Stimulated activated naive B cell treated with anti-CD40 and anti-IgM and Interleukin-4, amounts not matched to agents 10 μg/mL and 1 μg/mL and 100 μg/mL, for 72 hours (primary cell): ENCODE measurements around the gene KRTAP10-7.
"Not testable (repeated sequence)": the region's sequence is repeated elsewhere in the genome, so short reads cannot be mapped to it uniquely, and the experiment has no call there.

Experiments used
- ATAC-seq, 2 donors: fragments of 150-1000 bp; cut with Tn5 transposase; replicated peaks; 2 replicates each; pipeline ENCODE4 v1.10.0; 2021; ENCODE audit warnings: moderate library complexity in 1 of 2
- DNase-seq: peaks from one replicate; pipeline ENCODE4 v3.0.0; 2021
- H3K27ac Mint-ChIP-seq: one replicate; pipeline ENCODE4 v1.8.0; 2022; ENCODE audit warnings: mild to moderate bottlenecking, mixed read lengths
- H3K27me3 Mint-ChIP-seq, 2 donors: one replicate each; pipeline ENCODE4 v1.8.0; 2022; ENCODE audit warnings: mixed read lengths in 2 of 2
- H3K36me3 Mint-ChIP-seq, 2 donors: one replicate each; pipeline ENCODE4 v1.8.0; 2022; ENCODE audit warnings: mixed read lengths in 2 of 2, mild to moderate bottlenecking in 1 of 2
- H3K4me1 Mint-ChIP-seq, 2 donors: one replicate each; pipeline ENCODE4 v1.8.0; 2022; ENCODE audit warnings: mixed read lengths in 2 of 2, mild to moderate bottlenecking in 1 of 2
- H3K4me3 Mint-ChIP-seq, 2 donors: one replicate each; pipeline ENCODE4 v1.8.0; 2022; ENCODE audit warnings: mild to moderate bottlenecking in 2 of 2, mixed read lengths in 2 of 2, moderate library complexity in 1 of 2
- H3K9me3 Mint-ChIP-seq, 2 donors: one replicate each; pipeline ENCODE4 v1.8.0; 2022; ENCODE audit warnings: mixed read lengths in 2 of 2, mild to moderate bottlenecking in 1 of 2

KRTAP10-7 gene

DNA sequence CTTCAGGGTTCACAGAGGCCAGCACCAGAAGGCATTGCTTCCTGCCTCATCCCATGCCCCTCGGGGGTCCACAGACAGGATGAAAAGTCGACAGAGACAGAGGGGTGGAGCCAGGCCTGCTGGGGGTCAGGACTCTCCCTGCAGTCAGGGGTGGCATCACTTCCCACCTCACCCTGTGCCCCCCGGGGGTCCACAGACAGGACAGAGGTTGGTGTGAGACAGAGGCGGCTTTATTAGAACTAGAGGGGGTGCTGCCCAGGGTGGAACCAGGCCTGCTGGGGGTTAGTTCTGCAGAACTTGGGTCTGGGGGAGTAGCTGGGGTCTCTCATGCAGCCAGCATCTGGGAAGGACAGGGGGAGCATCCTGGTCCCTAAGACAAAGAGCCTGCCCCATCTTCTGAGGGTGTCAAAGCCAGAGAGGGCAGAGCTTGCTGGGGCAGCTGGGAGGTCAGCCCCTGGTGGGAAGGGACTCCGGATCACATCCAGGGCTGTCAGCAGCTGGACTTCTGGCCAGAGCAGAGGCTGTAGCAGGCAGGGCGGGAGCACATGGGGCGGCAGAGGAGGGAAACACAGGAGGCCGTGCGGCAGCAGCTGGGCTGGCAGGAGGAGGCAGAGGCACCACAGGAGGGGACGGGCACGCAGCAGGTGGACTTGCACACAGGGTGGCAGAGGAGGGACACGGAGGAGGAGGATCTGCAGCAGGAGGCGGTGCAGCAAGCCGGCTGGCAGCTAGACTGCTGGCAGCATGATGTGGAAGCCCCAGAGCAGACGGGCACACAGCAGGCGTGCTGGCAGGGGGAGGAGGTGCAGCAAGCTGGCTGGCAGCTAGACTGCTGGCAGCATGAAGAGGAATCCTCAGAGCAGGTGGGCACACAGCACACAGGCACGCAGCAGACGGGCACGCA lies 9.2 kb upstream of the KRTAP10-7 start:
- H3K27ac Mint-ChIP-seq, H3K9me3 Mint-ChIP-seq, ATAC-seq, H3K36me3 Mint-ChIP-seq, H3K4me3 Mint-ChIP-seq, H3K4me1 Mint-ChIP-seq, DNase-seq: not testable (repeated sequence)
- peaks cover 38 to 42% of the 10 kb centered on the region in 2 donors for H3K27me3 Mint-ChIP-seq

- peaks cover 32 to 36% of the 10 kb centered on the region in 2 donors for H3K27me3 Mint-ChIP-seq
- not testable (repeated sequence) for DNase-seq, H3K27ac Mint-ChIP-seq, H3K9me3 Mint-ChIP-seq, H3K36me3 Mint-ChIP-seq, ATAC-seq, H3K4me1 Mint-ChIP-seq, H3K4me3 Mint-ChIP-seq
These were observed 8.6 kb upstream of the KRTAP10-7 start for GRCh38 chr21:44591801-44592130.

- Mint-ChIP-seq H3K9me3 (no peaks in the 10 kb centered on the region), H3K27ac (no peak within 1 kb of the TSS), H3K27me3 (peaks cover 25 to 28% of the 10 kb centered on the region in 2 donors), H3K36me3 (no peaks in the 10 kb centered on the region), H3K4me3 (no peak within 1 kb of the TSS), H3K4me1 (no peaks in the 10 kb centered on the region)
- DNase-seq, result no peak
- ATAC-seq, result no peak
These were observed 7.7 kb upstream of the KRTAP10-7 start, which contains the start of gene KRTAP10-6 for GRCh38 chr21:44592446-44593311. TSS of gene KRTAP10-6 (minus strand) at chr21:44592505. CDS start at chr21:44592484, 21 bp downstream.

DNA sequence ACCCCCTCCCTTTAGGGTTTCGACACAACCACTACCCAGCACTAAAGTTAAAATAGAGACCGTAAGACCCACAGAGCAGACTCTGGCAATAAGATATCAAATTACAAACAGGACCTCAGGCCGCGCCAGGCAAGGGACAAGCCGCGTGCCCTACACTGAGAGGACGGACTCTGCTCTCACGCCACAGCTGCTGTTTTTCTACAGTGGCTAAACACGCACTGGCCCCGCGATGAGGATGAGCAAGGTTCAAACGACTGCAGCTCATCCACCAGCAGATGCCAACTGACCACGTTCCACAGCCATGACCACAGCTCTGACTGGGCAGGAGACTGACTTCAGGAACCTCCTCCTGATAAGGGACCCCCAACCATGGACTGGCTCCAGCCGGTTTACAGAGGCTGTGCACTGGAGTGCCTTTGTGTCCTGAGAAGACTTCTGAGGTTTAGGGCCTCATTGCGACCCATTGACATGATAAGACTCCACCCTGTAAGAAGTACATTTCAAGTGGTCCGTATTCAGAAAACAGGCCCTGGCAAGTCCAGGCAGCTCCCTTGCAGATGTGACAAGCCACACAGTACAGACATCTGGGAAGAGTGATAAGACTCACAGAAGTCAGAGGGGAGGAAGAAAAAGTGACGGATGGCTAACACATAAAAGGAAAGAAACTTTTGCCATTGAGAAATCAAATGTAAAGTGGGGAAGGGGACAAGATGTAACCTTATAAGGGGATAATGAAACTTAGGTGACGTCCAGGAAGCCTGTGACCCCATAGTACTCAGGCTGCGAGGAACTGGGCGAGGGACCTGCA lies 6.6 kb upstream of the KRTAP10-7 start:
- ATAC-seq, result no peak
- H3K36me3 Mint-ChIP-seq, result no peaks in the 10 kb centered on the region
- H3K27me3 Mint-ChIP-seq, result peaks cover 32 to 37% of the 10 kb centered on the region in 2 donors
- no peak for DNase-seq
- H3K27ac Mint-ChIP-seq, result no peak overlapping the region
- H3K4me3 Mint-ChIP-seq, result no peak overlapping the region
- H3K9me3 Mint-ChIP-seq, result peaks cover 4% of the 10 kb centered on the region in 2 donors
- no peaks in the 10 kb centered on the region for H3K4me1 Mint-ChIP-seq

GRCh38 chr21:44594406-44594916 lies 5.9 kb upstream of the KRTAP10-7 start:
- H3K36me3 Mint-ChIP-seq, result no peaks in the 10 kb centered on the region
- no peak overlapping the region for H3K27ac Mint-ChIP-seq
- no peak for ATAC-seq
- H3K4me3 Mint-ChIP-seq, result no peak overlapping the region
- H3K9me3 Mint-ChIP-seq, result peaks cover 4 to 6% of the 10 kb centered on the region in 2 donors
- no peaks in the 10 kb centered on the region for H3K4me1 Mint-ChIP-seq
- H3K27me3 Mint-ChIP-seq, result peaks cover 29 to 36% of the 10 kb centered on the region in 2 donors
- no peak for DNase-seq

DNA sequence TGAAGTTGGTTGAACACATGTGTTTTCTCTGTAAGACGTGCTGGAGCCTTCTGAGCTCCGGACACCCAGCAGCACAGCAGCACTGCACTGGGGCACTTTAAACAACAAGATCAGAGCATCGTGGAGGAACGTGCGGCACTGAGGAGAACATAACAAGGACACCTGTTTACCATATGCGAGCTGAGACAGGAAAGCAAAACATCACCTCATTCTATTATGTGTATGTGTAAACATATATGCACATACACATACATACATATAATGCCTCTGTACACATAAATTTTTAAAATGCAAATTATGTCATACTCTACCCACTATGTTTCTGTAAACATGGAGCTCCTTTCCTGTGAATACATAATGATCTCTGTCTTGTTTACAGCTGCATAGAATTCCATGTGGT lies 4.9 kb upstream of the KRTAP10-7 start:
- H3K27ac Mint-ChIP-seq, result no peak overlapping the region
- no peaks in the 10 kb centered on the region for H3K36me3 Mint-ChIP-seq
- H3K4me1 Mint-ChIP-seq, result no peaks in the 10 kb centered on the region
- no peak overlapping the region for H3K4me3 Mint-ChIP-seq
- DNase-seq (no peak), ATAC-seq (no peak)
- peaks cover 23 to 29% of the 10 kb centered on the region in 2 donors for H3K27me3 Mint-ChIP-seq
- H3K9me3 Mint-ChIP-seq, result peaks cover 4 to 6% of the 10 kb centered on the region in 2 donors

GRCh38 chr21:44596068-44596725 lies 4.2 kb upstream of the KRTAP10-7 start:
- Mint-ChIP-seq H3K36me3 (no peaks in the 10 kb centered on the region), H3K27me3 (peaks cover 28 to 29% of the 10 kb centered on the region in 2 donors), H3K4me3 (no peak overlapping the region), H3K4me1 (no peaks in the 10 kb centered on the region), H3K9me3 (peaks cover 4 to 6% of the 10 kb centered on the region in 2 donors), H3K27ac (no peak overlapping the region)
- DNase-seq (no peak), ATAC-seq (no peak)

DNA sequence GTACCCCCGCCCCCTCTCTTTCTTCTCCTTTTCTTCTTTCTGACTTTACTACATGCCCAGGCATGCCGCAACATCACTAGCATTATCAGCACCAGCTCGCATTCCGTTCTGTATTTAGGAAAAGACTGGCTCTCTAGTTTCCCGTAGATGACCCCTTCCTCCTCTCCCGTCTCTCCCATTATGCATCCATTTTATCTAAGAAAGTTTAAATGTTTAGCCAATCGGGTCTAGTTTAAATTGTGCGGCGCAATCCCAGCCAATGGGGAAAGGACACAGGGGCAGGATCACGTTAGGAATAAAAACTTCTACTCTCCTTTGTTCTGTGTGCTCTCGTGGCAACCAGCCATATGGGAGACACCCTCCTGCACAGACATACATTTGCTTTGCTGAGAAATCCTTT lies 2.3 kb upstream of the KRTAP10-7 start:
- Mint-ChIP-seq H3K4me3 (no peak overlapping the region), H3K4me1 (no peaks in the 10 kb centered on the region), H3K9me3 (peaks cover 4 to 6% of the 10 kb centered on the region in 2 donors), H3K27ac (no peak overlapping the region), H3K36me3 (no peaks in the 10 kb centered on the region), H3K27me3 (peaks cover 29 to 34% of the 10 kb centered on the region in 2 donors)
- no peak for ATAC-seq
- DNase-seq, result no peak

DNA sequence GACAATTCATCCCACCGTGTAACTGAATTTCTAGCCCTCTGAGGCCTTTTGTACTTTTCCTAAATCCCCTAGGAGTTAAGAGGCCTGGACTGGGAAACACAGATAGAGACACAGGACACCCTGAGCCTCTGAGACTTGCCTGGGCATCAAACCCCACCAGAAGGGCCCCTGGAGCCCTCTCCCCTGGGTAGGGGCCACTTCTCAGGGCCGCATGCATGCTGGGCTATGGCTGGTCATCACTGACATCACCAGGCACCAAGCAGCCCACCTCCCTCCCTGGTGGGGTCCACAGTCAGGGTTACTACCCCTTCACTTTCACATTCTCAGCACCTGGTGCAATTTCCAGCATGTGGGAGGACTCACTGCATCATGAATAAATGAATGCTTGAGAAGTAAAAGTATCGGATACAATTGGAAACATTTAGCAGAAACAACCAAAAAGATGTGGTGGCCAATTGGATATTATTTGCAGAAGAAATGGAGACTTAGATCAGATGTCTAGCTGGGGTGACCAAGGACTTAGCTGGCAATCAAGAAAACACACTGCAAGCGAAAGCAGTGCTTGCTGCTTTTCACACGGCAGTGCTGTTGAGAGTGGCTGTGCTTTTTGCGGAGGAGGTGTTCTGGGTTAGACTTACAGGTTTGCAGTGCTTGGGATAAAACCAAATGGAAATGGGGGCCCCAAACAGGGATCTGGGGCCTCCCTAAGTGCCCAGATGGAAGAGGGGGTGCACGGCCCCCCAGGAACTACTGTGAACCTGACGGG lies 950 bp upstream of the KRTAP10-7 start:
- no peak overlapping the region for H3K27ac Mint-ChIP-seq
- no peak for ATAC-seq
- no peaks in the 10 kb centered on the region for H3K36me3 Mint-ChIP-seq
- H3K4me1 Mint-ChIP-seq, result no peaks in the 10 kb centered on the region
- H3K4me3 Mint-ChIP-seq, result no peak overlapping the region
- H3K27me3 Mint-ChIP-seq, result peaks cover 36 to 44% of the 10 kb centered on the region in 2 donors
- peaks cover 4 to 6% of the 10 kb centered on the region in 2 donors for H3K9me3 Mint-ChIP-seq
- DNase-seq, result no peak

DNA sequence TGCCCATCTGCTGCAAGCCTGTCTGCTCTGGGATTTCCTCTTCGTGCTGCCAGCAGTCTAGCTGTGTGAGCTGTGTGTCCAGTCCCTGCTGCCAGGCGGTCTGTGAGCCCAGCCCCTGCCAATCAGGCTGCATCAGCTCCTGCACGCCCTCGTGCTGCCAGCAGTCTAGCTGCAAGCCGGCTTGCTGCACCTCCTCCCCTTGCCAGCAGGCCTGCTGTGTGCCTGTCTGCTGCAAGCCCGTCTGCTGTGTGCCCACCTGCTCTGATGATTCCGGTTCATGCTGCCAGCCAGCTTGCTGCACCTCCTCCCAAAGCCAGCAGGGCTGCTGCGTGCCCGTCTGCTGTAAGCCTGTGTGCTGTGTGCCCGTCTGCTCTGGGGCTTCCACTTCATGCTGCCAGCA lies 694 bp downstream of the KRTAP10-7 start:
- not testable (repeated sequence) for H3K4me3 Mint-ChIP-seq

GRCh38 chr21:44601596-44602462 lies 1.4 kb downstream of the KRTAP10-7 start:
- Mint-ChIP-seq H3K9me3 (peaks cover 6 to 7% of the 10 kb centered on the region in 2 donors), H3K27ac (peak overlapping the region; percentile 49), H3K4me1 (no peaks in the 10 kb centered on the region), H3K27me3 (peaks cover 45 to 63% of the 10 kb centered on the region in 2 donors), H3K4me3 (no peak overlapping the region), H3K36me3 (no peaks in the 10 kb centered on the region)
- DNase-seq (no peak), ATAC-seq (no peak)

More for the DNA sequence above, 694 bp downstream of the KRTAP10-7 start:
- not testable (repeated sequence) for H3K4me1 Mint-ChIP-seq, ATAC-seq, H3K36me3 Mint-ChIP-seq, DNase-seq, H3K27ac Mint-ChIP-seq, H3K9me3 Mint-ChIP-seq
- H3K27me3 Mint-ChIP-seq, result peaks cover 42 to 56% of the 10 kb centered on the region in 2 donors

DNA sequence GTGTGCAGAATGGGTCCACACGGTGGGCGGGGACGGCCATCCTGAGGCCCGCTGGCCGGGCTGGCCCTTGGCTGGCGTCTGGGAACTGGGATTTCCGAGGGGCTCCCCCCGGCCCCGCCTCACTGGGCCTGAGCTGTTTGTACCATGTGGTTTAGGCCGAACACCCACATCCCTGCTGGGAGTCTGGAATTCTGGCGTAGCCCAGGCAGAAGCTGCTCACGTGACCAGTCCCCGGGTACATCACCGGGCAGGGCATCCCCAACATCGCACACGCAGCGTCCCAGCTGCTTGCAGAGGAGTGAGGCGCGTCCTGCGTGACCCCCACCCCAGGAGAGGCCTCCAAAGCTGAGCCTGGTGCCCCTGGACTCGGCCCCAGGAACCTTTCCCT lies 2.1 kb downstream of the KRTAP10-7 start:
- ATAC-seq, result no peak
- Mint-ChIP-seq H3K27me3 (peaks cover 47 to 67% of the 10 kb centered on the region in 2 donors), H3K36me3 (no peaks in the 10 kb centered on the region), H3K4me3 (no peak overlapping the region), H3K4me1 (no peaks in the 10 kb centered on the region), H3K27ac (no peak overlapping the region), H3K9me3 (peaks cover 6 to 7% of the 10 kb centered on the region in 2 donors)
- no peak for DNase-seq
